Measurements from ENCODE around the gene FAM174C.

Gene FAM174C

GRCh38 chr19:1271528-1272422 is 3.6 kb upstream of the FAM174C start:
- in situ Hi-C loops (cut with MboI; ENCODE audit: low sequenced_read_pairs), result no loop called here

- in situ Hi-C loops (cut with MboI; ENCODE audit: low sequenced_read_pairs), result no loop called here
Measured at GRCh38 chr19:1272423-1273262, 2.7 kb upstream of the FAM174C start.

- in situ Hi-C loops (cut with MboI; ENCODE audit: low sequenced_read_pairs), result no loop called here
Measured at GRCh38 chr19:1273263-1274041, 1.9 kb upstream of the FAM174C start.

- in situ Hi-C loops (cut with MboI; ENCODE audit: low sequenced_read_pairs), result no loop called here
Measured at GRCh38 chr19:1274081-1274851, 1.1 kb upstream of the FAM174C start.

GRCh38 chr19:1274852-1275259 is 474 bp upstream of the FAM174C start:
- in situ Hi-C loops (cut with MboI; ENCODE audit: low sequenced_read_pairs), result no loop called here

GRCh38 chr19:1275976-1276627 is 772 bp downstream of the FAM174C start:
- in situ Hi-C loops (cut with MboI; ENCODE audit: low sequenced_read_pairs), result no loop called here

- in situ Hi-C loops (cut with MboI; ENCODE audit: low sequenced_read_pairs), result no loop called here
Measured at GRCh38 chr19:1276628-1277022, 1.3 kb downstream of the FAM174C start.

- in situ Hi-C loops (cut with MboI; ENCODE audit: low sequenced_read_pairs), result no loop called here
Measured at GRCh38 chr19:1277061-1277460, 1.7 kb downstream of the FAM174C start.

GRCh38 chr19:1278074-1278473 is 2.7 kb downstream of the FAM174C start:
- in situ Hi-C loops (cut with MboI; ENCODE audit: low sequenced_read_pairs), result no loop called here

GRCh38 chr19:1278713-1279660 is 3.7 kb downstream of the FAM174C start:
- in situ Hi-C loops (cut with MboI; ENCODE audit: low sequenced_read_pairs), result no loop called here

- in situ Hi-C loops (cut with MboI; ENCODE audit: low sequenced_read_pairs), result no loop called here
Measured at GRCh38 chr19:1279782-1280341, 4.5 kb downstream of the FAM174C start.

- in situ Hi-C loops (cut with MboI; ENCODE audit: low sequenced_read_pairs), result no loop called here
Measured at GRCh38 chr19:1280636-1281568, 5.6 kb downstream of the FAM174C start.

- in situ Hi-C loops (cut with MboI; ENCODE audit: low sequenced_read_pairs), result no loop called here
Measured at GRCh38 chr19:1281569-1282287, 6.4 kb downstream of the FAM174C start.

- in situ Hi-C loops (cut with MboI; ENCODE audit: low sequenced_read_pairs), result no loop called here
Measured at GRCh38 chr19:1282588-1283206, 7.4 kb downstream of the FAM174C start.

- in situ Hi-C loops (cut with MboI; ENCODE audit: low sequenced_read_pairs), result no loop called here
Measured at GRCh38 chr19:1283207-1283916, 8.0 kb downstream of the FAM174C start.

GRCh38 chr19:1283917-1284292 is 8.6 kb downstream of the FAM174C start:
- in situ Hi-C loops (cut with MboI; ENCODE audit: low sequenced_read_pairs), result no loop called here

Measured in HL-60/S4 (cell line).